Small intestine (tissue), 7 donors: ENCODE measurements around the gene SDHC. TPM values are rescaled to one million over a fixed set of nuclear protein-coding genes. Genes with fewer than 3 reads are reported as not detected.
"Not testable (repeated sequence)": the region's sequence is repeated elsewhere in the genome, so short reads cannot be mapped to it uniquely, and the experiment has no call there.

Source experiments
- DNase-seq, 2 donors: peaks; one replicate each; pipeline versions ENCODE4 v3.0.0 to v3.0.0-alpha.2; 2013
- FAIRE-seq: peaks from 2 replicates; lab custom pipeline; 2012; peaks lifted over from hg19 to GRCh38; lab: Jason Lieb, UNC
- H3K27ac ChIP-seq, 3 donors: one replicate each; pipeline ENCODE4 v1.5.1; 2013; ENCODE audit warnings: low read length in 2 of 3, mild to moderate bottlenecking in 2 of 3, control low read depth in 1 of 3, inconsistent platforms in 1 of 3, low read depth in 1 of 3, moderate library complexity in 1 of 3
- H3K27me3 ChIP-seq, 3 donors: one replicate each; pipeline ENCODE4 v1.6.1; 2013; ENCODE audit warnings: low read length in 3 of 3, inconsistent platforms in 1 of 3; ENCODE audit not compliant: control insufficient read depth in 3 of 3, insufficient read depth in 3 of 3
- H3K36me3 ChIP-seq, 3 donors: one replicate each; pipeline ENCODE4 v1.6.1; 2013; ENCODE audit warnings: low read length in 3 of 3, inconsistent platforms in 1 of 3, low read depth in 1 of 3, mild to moderate bottlenecking in 1 of 3, moderate library complexity in 1 of 3; ENCODE audit not compliant: control insufficient read depth in 3 of 3, insufficient read depth in 2 of 3
- H3K4me1 ChIP-seq, 3 donors: one replicate each; pipeline ENCODE4 v1.6.1; 2013; ENCODE audit warnings: low read length in 2 of 3, inconsistent platforms in 1 of 3, low read depth in 1 of 3, mild to moderate bottlenecking in 1 of 3, moderate library complexity in 1 of 3; ENCODE audit not compliant: control insufficient read depth in 3 of 3, insufficient read depth in 2 of 3
- H3K4me3 ChIP-seq, 3 donors: one replicate each; pipeline ENCODE4 v1.5.1; 2013; ENCODE audit warnings: low read length in 3 of 3, control low read depth in 1 of 3, inconsistent platforms in 1 of 3, low read depth in 1 of 3, mild to moderate bottlenecking in 1 of 3, moderate library complexity in 1 of 3
- H3K9me3 ChIP-seq, 2 donors: one replicate each; pipeline ENCODE4 v1.6.1; 2013; ENCODE audit warnings: low read depth in 1 of 2, low read length in 1 of 2; ENCODE audit not compliant: control insufficient read depth in 2 of 2, insufficient read depth in 1 of 2
- WGBS, 3 donors: extraction: QIAGEN DNeasy Blood & Tissue Kit; methylation state at CpG; one replicate each; pipeline ENCODE4 v1.1.7; 2013; 5-methylcytosine and 5-hydroxymethylcytosine counted together
- polyA plus RNA-seq, 4 donors: library from polyadenylated mRNA; stranded (reverse) in 3 of 4; unstranded in 1 of 4; fragments of 200-250 nt in 3 of 4; fragments of 120-200 nt in 1 of 4; gene quantifications; one replicate each; pipeline versions ENCODE4 v1.2.1 to v1.2.3, GENCODE V29; 2013
- donor health status: healthy with polysubstance abuse.
- donor health status: control.
- donor health status: control.
- donor health status: Bipolar disorder and iron deficiency.
- donor health status: healthy.

Gene SDHC
- polyA plus RNA-seq, 4 donors = 175 to 262 (median 211) TPM

GRCh38 chr1:161315841-161316674 is 1.9 kb downstream of the SDHC start:
- not testable (repeated sequence) for FAIRE-seq, DNase-seq, H3K36me3 ChIP-seq, H3K4me3 ChIP-seq, H3K4me1 ChIP-seq, H3K9me3 ChIP-seq, H3K27me3 ChIP-seq, H3K27ac ChIP-seq
- WGBS, 3 donors = 74 to 78% (median 75%) methylated on average over 17 of the region's 17 CpGs

- DNase-seq (no peak), FAIRE-seq (no peak)
- Histone ChIP-seq H3K36me3 (peaks cover 8 to 37% (median 11%) of the 10 kb centered on the region in 3 donors), H3K27ac (no peak overlapping the region), H3K4me3 (no peak overlapping the region), H3K4me1 (peaks cover 0 to 2% (median 0%) of the 10 kb centered on the region in 3 donors), H3K9me3 (no peaks in the 10 kb centered on the region), H3K27me3 (no peaks in the 10 kb centered on the region)
- 73 to 84% (median 78%) methylated on average over 4 of the region's 4 CpGs for WGBS, 3 donors
Measured at GRCh38 chr1:161324020-161324419, 9.8 kb downstream of the SDHC start.

DNA sequence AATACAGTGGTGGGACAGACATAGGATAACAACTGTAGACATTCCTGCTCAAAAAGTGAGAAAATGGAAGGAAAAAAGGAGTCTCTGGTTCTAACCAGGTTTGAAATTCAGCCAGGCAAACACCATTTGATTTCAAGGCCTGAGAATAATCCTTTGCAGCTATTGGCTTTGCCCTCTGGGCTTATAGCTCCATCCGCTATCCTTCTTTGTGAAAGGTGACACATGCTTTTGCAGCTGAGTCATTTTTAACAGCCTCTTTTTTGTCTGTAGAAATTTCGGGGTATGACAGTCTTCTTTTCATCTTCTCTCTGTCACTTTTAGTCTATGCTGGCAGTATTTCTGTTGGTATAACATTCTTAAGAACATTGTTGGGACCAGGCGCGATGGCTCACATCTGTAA is 16.2 kb downstream of the SDHC start:
- Histone ChIP-seq H3K4me3 (no peak overlapping the region), H3K9me3 (no peaks in the 10 kb centered on the region), H3K4me1 (no peaks in the 10 kb centered on the region), H3K27me3 (no peaks in the 10 kb centered on the region), H3K27ac (no peak overlapping the region), H3K36me3 (peaks cover 8 to 56% (median 18%) of the 10 kb centered on the region in 3 donors)
- FAIRE-seq = no peak
- 93 to 96% (median 95%) methylated on average over 4 of the region's 4 CpGs for WGBS, 3 donors
- DNase-seq = no peak

GRCh38 chr1:161333166-161333565 is 19.0 kb downstream of the SDHC start:
- WGBS, 3 donors = 93 to 97% (median 96%) methylated on average over 8 to 9 of the region's 9 CpGs
- no peak for FAIRE-seq

DNA sequence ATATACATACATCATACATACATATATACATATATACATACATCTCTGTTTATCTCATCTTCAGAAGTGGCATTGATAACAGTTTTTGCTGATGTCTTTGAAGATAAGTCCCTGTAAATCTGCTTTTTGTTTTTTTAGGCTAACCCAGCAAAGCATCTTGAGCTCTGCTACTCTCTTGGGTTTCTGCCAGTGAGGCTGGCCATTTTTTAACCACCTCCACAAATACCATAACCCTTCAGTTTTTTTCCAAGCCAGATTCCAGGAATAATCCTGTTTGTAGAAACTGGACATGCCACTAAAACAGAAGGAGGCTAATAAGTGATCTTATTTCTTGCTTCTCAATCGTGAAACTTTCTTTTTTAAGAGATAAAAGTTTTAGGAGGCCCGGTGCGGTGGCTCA is 21.6 kb downstream of the SDHC start:
- no peak overlapping the region for H3K27ac ChIP-seq
- no peaks in the 10 kb centered on the region for H3K4me1 ChIP-seq
- H3K36me3 ChIP-seq = peaks cover 7 to 54% (median 12%) of the 10 kb centered on the region in 3 donors
- DNase-seq (no peak), FAIRE-seq (no peak)
- no peaks in the 10 kb centered on the region for H3K27me3 ChIP-seq
- no peak overlapping the region for H3K4me3 ChIP-seq
- WGBS, 3 donors = 85 to 96% (median 87%) methylated on average over 3 of the region's 3 CpGs
- no peaks in the 10 kb centered on the region for H3K9me3 ChIP-seq

More at GRCh38 chr1:161333166-161333565, 19.0 kb downstream of the SDHC start:
- Histone ChIP-seq H3K27ac (no peak overlapping the region), H3K4me3 (no peak overlapping the region), H3K4me1 (no peaks in the 10 kb centered on the region), H3K36me3 (peaks cover 10 to 49% (median 18%) of the 10 kb centered on the region in 3 donors), H3K9me3 (no peaks in the 10 kb centered on the region), H3K27me3 (no peaks in the 10 kb centered on the region)
- DNase-seq = no peak

GRCh38 chr1:161342177-161342576 is 28.0 kb downstream of the SDHC start:
- no peaks in the 10 kb centered on the region for H3K9me3 ChIP-seq
- no peaks in the 10 kb centered on the region for H3K4me1 ChIP-seq
- H3K27me3 ChIP-seq = no peaks in the 10 kb centered on the region
- H3K4me3 ChIP-seq = no peak overlapping the region
- DNase-seq (no peak), FAIRE-seq (no peak)
- no peak overlapping the region for H3K27ac ChIP-seq
- peaks cover 8 to 35% (median 9%) of the 10 kb centered on the region in 3 donors for H3K36me3 ChIP-seq
- WGBS, 3 donors = 96 to 100% (median 97%) methylated on average over 2 of the region's 2 CpGs

DNA sequence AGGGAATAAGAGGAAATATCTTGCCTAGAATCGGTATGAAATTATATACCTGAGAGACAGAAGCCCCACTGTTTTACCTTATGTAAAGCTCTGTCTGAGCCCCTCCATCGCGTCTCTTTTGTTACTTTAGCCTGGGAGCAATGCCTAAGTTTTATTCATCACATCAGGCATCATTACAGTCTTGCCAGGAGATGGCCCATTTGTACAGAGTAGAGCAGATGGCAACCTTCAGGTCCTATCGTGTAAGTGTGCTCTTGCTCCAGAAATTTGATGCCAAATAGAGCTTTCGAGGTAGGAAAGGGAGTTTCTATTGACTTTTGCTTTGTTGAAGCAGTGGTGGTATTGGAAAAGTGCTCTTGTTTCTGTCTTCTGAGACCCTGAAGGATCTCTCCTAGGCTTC is 28.6 kb downstream of the SDHC start:
- H3K9me3 ChIP-seq = no peaks in the 10 kb centered on the region
- FAIRE-seq (no peak), DNase-seq (no peak)
- H3K36me3 ChIP-seq = peaks cover 8 to 35% (median 8%) of the 10 kb centered on the region in 3 donors
- H3K27me3 ChIP-seq = no peaks in the 10 kb centered on the region
- WGBS, 3 donors = 95 to 97% (median 96%) methylated on average over 5 of the region's 5 CpGs
- no peak overlapping the region for H3K4me3 ChIP-seq
- no peaks in the 10 kb centered on the region for H3K4me1 ChIP-seq
- no peak overlapping the region for H3K27ac ChIP-seq

DNA sequence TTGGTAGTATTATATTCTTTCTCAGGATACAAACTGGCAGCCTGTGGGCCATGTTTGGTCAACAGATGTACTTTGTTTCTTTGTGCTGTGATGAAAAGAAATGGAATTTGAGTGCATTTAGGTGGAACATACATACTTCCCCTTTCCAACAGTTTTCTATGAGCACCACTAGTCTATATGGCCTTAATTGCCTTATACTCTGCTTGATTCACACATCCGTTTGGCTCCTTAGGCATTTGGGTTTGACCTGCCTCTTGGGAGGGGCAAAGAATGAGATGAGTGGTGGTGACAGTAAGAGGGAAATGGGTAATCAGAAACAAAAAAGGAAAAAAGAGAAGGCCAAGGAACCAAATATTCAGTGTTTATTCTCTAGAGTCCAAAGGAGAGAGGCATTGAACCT is 36.5 kb downstream of the SDHC start:
- FAIRE-seq = no peak

More for the DNA sequence above, 36.5 kb downstream of the SDHC start:
- no peak overlapping the region for H3K4me3 ChIP-seq
- WGBS, 3 donors = 85 to 93% (median 87%) methylated on average over 1 of the region's 1 CpG
- H3K27me3 ChIP-seq = no peaks in the 10 kb centered on the region
- H3K36me3 ChIP-seq = peaks cover 0 to 24% (median 4%) of the 10 kb centered on the region in 3 donors
- DNase-seq = no peak
- H3K4me1 ChIP-seq = no peaks in the 10 kb centered on the region
- no peaks in the 10 kb centered on the region for H3K9me3 ChIP-seq
- H3K27ac ChIP-seq = no peak overlapping the region
